K562 (cell line): Measurements from ENCODE around the gene KLK6. TPM values are rescaled to one million over a fixed set of nuclear protein-coding genes. Genes with fewer than 3 reads are reported as not detected.

ENCODE experiments used
- CHCHD3 ChIP-seq: fragments of 250-450 bp; sonication (Bioruptor Pico); IDR thresholded peaks from 2 replicates; pipeline ENCODE4 v2.1.2; 2022; ENCODE audit warnings: mild to moderate bottlenecking
- DACH1 ChIP-seq: fragments of 450-650 bp; IDR thresholded peaks from 2 replicates; pipeline ENCODE4 v1.6.1; 2018; ENCODE audit not compliant: partially characterized antibody
- IFI16 ChIP-seq: fragments of 250-450 bp; sonication (Bioruptor Pico); IDR thresholded peaks from 2 replicates; pipeline ENCODE4 v2.1.2; 2022; ENCODE audit warnings: mild to moderate bottlenecking, inconsistent platforms
- POLR3A ChIP-seq: IDR thresholded peaks from 2 replicates; pipeline ENCODE4 v1.6.1; 2011; ENCODE audit warnings: borderline replicate concordance, mild to moderate bottlenecking, moderate library complexity; ENCODE audit not compliant: insufficient read length, insufficient read depth; ENCODE audit errors: extremely low read depth
- POLR3G ChIP-seq: IDR thresholded peaks from 2 replicates; pipeline ENCODE4 v1.6.1; 2011; ENCODE audit not compliant: insufficient read length, insufficient replicate concordance; ENCODE audit errors: extremely low read depth
- ZNF133 ChIP-seq: fragments of 250-450 bp; sonication (Bioruptor Pico); IDR thresholded peaks from 2 replicates; pipeline ENCODE4 v1.4.0; 2020; ENCODE audit warnings: mild to moderate bottlenecking
- ZNF143 ChIP-seq: sonication (generic); formaldehyde crosslinking; IDR thresholded peaks from 2 replicates; pipeline ENCODE4 v1.9.0; 2022; ENCODE audit warnings: mild to moderate bottlenecking, missing genetic modification reagents
- ZNF347 ChIP-seq: fragments of 450-650 bp; formaldehyde crosslinking; IDR thresholded peaks from 2 replicates; pipeline ENCODE4 v1.4.0; 2020; ENCODE audit warnings: low read depth, mild to moderate bottlenecking, moderate library complexity
- ZNF41 ChIP-seq: fragments of 250-450 bp; sonication (Bioruptor Pico); conservative IDR thresholded peaks from 2 replicates; pipeline ENCODE4 v1.4.0; 2020; ENCODE audit warnings: mild to moderate bottlenecking
- ZNF57 ChIP-seq: fragments of 450-650 bp; formaldehyde crosslinking; IDR thresholded peaks from 2 replicates; pipeline ENCODE4 v1.4.0; 2020; ENCODE audit warnings: mild to moderate bottlenecking, moderate library complexity
- polyA plus RNA-seq, 8 experiments: library from polyadenylated mRNA; depleted of rRNA in 4 of 8; stranded (reverse) in 5 of 8; unstranded in 3 of 8; fragments of >200 nt; fragmentation: Nextera tagmentation in 2 of 8; fragmentation: Illumina TruSeq in 1 of 8; extraction: Ambion mirVana in 2 of 8; extraction: Trizol in 1 of 8; gene quantifications; 2 replicates each; pipeline versions ENCODE4 v1.2.1 to v1.2.3, GENCODE V29; 2011 to 2014; ENCODE audit warnings: inconsistent platforms in 1 of 8, missing spikeins in 1 of 8
- total RNA-seq, 7 experiments: library from RNA; depleted of rRNA in 6 of 7; stranded (reverse); fragments of >200 nt in 6 of 7; fragmentation: Illumina TruSeq in 2 of 7; extraction: Trizol in 2 of 7; gene quantifications; 2 replicates each; pipeline versions ENCODE4 v1.2.1 to v1.2.3, GENCODE V29; 2011 to 2021; ENCODE audit warnings: low replicate concordance in 1 of 7
- TF ChIP-seq, protein P1 (sequence below): fragments of 250-450 bp; sonication (Bioruptor Pico); IDR thresholded peaks from 2 replicates; pipeline ENCODE4 v1.4.0; 2020
- TF ChIP-seq, protein P2 (sequence below): sonication (generic); formaldehyde crosslinking; IDR thresholded peaks from 2 replicates; pipeline ENCODE4 v1.8.0; 2022; ENCODE audit warnings: mild to moderate bottlenecking, missing genetic modification reagents, borderline replicate concordance
- TF ChIP-seq, protein P3 (sequence below): sonication (generic); formaldehyde crosslinking; IDR thresholded peaks from 2 replicates; pipeline ENCODE4 v1.8.0; 2022; ENCODE audit warnings: missing genetic modification reagents, mild to moderate bottlenecking, moderate library complexity, borderline replicate concordance
- TF ChIP-seq, protein P4 (sequence below): fragments of 250-450 bp; sonication (Bioruptor Pico); IDR thresholded peaks from 2 replicates; pipeline ENCODE4 v1.4.0; 2020

The KLK6 gene
- total and polyA plus RNA-seq, 9 of the 15 experiments (the other 6 are each of a cell fraction or from before 2014, with no cell fraction given), result not detected

DNA sequence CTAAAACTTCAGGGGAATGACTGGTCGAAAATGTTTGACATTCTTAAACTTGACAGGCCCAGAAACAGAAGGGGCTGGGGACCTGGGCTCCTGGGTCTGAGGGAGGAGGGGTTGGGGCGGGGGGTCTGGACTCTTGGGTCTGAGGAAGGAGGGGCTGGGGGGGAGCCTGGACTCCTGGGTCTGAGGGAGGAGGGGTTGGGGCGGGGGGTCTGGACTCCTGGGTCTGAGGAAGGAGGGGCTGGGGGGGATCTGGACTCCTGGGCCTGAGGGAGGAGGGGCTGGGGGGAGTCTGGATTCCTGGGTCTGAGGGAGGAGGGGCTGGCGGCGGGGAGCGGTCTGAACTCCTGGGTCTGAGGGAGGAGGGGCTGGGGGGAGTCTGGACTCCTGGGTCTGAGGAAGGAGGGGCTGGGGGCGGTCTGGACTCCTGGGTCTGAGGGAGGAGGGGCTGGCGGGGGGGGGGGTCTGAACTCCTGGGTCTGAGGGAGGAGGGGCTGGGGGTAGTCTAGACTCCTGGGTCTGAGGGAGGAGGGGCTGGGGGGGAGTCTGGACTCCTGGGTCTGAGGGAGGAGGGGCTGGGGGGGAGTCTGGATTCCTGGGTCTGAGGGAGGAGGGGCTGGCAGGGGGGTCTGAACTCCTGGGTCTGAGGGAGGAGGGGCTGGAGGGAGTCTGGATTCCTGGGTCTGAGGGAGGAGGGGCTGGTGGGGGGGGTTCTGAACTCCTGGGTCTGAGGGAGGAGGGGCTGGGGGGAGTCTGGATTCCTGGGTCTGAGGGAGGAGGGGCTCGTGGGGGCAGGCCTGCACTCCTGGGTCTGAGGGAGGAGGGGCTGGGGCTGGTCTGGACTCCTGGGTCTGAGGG, 5.5 kb upstream of the KLK6 start (continued):
- TF ChIP-seq, protein P1, sequence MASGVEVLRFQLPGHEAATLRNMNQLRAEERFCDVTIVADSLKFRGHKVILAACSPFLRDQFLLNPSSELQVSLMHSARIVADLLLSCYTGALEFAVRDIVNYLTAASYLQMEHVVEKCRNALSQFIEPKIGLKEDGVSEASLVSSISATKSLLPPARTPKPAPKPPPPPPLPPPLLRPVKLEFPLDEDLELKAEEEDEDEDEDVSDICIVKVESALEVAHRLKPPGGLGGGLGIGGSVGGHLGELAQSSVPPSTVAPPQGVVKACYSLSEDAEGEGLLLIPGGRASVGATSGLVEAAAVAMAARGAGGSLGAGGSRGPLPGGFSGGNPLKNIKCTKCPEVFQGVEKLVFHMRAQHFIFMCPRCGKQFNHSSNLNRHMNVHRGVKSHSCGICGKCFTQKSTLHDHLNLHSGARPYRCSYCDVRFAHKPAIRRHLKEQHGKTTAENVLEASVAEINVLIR (CRISPR knock-in tag), result no peak
- TF ChIP-seq, protein P2, sequence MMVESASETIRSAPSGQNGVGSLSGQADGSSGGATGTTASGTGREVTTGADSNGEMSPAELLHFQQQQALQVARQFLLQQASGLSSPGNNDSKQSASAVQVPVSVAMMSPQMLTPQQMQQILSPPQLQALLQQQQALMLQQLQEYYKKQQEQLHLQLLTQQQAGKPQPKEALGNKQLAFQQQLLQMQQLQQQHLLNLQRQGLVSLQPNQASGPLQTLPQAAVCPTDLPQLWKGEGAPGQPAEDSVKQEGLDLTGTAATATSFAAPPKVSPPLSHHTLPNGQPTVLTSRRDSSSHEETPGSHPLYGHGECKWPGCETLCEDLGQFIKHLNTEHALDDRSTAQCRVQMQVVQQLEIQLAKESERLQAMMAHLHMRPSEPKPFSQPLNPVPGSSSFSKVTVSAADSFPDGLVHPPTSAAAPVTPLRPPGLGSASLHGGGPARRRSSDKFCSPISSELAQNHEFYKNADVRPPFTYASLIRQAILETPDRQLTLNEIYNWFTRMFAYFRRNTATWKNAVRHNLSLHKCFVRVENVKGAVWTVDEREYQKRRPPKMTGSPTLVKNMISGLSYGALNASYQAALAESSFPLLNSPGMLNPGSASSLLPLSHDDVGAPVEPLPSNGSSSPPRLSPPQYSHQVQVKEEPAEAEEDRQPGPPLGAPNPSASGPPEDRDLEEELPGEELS (CRISPR knock-in tag), result no peak
- TF ChIP-seq, protein P3, sequence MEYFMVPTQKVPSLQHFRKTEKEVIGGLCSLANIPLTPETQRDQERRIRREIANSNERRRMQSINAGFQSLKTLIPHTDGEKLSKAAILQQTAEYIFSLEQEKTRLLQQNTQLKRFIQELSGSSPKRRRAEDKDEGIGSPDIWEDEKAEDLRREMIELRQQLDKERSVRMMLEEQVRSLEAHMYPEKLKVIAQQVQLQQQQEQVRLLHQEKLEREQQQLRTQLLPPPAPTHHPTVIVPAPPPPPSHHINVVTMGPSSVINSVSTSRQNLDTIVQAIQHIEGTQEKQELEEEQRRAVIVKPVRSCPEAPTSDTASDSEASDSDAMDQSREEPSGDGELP (CRISPR knock-in tag), result no peak
- no peak for TF ChIP-seq ZNF41 (CRISPR knock-in tag)
- TF ChIP-seq IFI16 (CRISPR knock-in tag), result no peak
- TF ChIP-seq DACH1, result no peak
- TF ChIP-seq ZNF143 (CRISPR knock-in tag), result no peak
- TF ChIP-seq, protein P4, sequence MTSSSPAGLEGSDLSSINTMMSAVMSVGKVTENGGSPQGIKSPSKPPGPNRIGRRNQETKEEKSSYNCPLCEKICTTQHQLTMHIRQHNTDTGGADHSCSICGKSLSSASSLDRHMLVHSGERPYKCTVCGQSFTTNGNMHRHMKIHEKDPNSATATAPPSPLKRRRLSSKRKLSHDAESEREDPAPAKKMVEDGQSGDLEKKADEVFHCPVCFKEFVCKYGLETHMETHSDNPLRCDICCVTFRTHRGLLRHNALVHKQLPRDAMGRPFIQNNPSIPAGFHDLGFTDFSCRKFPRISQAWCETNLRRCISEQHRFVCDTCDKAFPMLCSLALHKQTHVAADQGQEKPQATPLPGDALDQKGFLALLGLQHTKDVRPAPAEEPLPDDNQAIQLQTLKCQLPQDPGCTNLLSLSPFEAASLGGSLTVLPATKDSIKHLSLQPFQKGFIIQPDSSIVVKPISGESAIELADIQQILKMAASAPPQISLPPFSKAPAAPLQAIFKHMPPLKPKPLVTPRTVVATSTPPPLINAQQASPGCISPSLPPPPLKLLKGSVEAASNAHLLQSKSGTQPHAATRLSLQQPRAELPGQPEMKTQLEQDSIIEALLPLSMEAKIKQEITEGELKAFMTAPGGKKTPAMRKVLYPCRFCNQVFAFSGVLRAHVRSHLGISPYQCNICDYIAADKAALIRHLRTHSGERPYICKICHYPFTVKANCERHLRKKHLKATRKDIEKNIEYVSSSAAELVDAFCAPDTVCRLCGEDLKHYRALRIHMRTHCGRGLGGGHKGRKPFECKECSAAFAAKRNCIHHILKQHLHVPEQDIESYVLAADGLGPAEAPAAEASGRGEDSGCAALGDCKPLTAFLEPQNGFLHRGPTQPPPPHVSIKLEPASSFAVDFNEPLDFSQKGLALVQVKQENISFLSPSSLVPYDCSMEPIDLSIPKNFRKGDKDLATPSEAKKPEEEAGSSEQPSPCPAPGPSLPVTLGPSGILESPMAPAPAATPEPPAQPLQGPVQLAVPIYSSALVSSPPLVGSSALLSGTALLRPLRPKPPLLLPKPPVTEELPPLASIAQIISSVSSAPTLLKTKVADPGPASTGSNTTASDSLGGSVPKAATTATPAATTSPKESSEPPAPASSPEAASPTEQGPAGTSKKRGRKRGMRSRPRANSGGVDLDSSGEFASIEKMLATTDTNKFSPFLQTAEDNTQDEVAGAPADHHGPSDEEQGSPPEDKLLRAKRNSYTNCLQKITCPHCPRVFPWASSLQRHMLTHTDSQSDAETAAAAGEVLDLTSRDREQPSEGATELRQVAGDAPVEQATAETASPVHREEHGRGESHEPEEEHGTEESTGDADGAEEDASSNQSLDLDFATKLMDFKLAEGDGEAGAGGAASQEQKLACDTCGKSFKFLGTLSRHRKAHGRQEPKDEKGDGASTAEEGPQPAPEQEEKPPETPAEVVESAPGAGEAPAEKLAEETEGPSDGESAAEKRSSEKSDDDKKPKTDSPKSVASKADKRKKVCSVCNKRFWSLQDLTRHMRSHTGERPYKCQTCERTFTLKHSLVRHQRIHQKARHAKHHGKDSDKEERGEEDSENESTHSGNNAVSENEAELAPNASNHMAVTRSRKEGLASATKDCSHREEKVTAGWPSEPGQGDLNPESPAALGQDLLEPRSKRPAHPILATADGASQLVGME (CRISPR knock-in tag), result no peak
- TF ChIP-seq ZNF133 (CRISPR knock-in tag), result no peak
- no peak for TF ChIP-seq POLR3A
- no peak for TF ChIP-seq ZNF57 (CRISPR knock-in tag)
- no peak for TF ChIP-seq ZNF347
- no peak for TF ChIP-seq CHCHD3 (CRISPR knock-in tag)
- no peak for TF ChIP-seq POLR3G
